HepG2 (cell line): ENCODE results near the gene GLUD1. TPM values are rescaled to one million over a fixed set of nuclear protein-coding genes. Genes with fewer than 3 reads are reported as not detected.
"Not testable (repeated sequence)": the region's sequence is repeated elsewhere in the genome, so short reads cannot be mapped to it uniquely, and the experiment has no call there.

Source experiments
- ATAC-seq: fragments of 200-7000 bp; cut with Tn5 transposase; 3 replicates; pipeline ENCODE4 v1.9.1; 2020; ENCODE audit warnings: mild to moderate bottlenecking, moderate library complexity
- BruUV-seq: library from RNA; stranded (reverse); fragments of 400-500 nt; replicated peaks from 2 replicates; lab custom pipeline; 2021; lab: Mats Ljungman, UMichigan
- CTCF ChIA-PET: fragments of 300-600 bp; formaldehyde crosslinking; extraction: SDS; loops from one replicate; lab custom pipeline; 2021; ENCODE audit warnings: low total read pairs, inconsistent platforms, low intra/inter-chr PET ratio; lab: Yijun Ruan, JAX
- POLR2A ChIA-PET: fragments of 350-600 bp; sonication (Branson Sonifier 250); formaldehyde crosslinking; loops from one replicate; lab custom pipeline; 2020; ENCODE audit warnings: antibody characterized with exemption, inconsistent platforms; lab: Yijun Ruan, JAX
- DNase-seq: peaks from one replicate; pipeline ENCODE4 v3.0.0-alpha.2; 2015; ENCODE audit warnings: low spot score
- FAIRE-seq: peaks from 3 replicates; lab custom pipeline; 2011; peaks lifted over from hg19 to GRCh38; lab: Jason Lieb, UNC
- H2AFZ ChIP-seq: one replicate; pipeline ENCODE4 v1.6.1; 2011; ENCODE audit warnings: low read length, inconsistent platforms
- H3K27ac ChIP-seq: fragments of 300-600 bp; 3 replicates; pipeline ENCODE4 v1.8.0; 2011; ENCODE audit warnings: mixed run types, mild to moderate bottlenecking, mixed read lengths, low read length, inconsistent platforms; ENCODE audit not compliant: insufficient read depth; ENCODE audit errors: extremely low read length
- H3K27me3 ChIP-seq, 2 experiments: fragments of 200-600 bp in 1 of 2; 2 replicates in 1 of 2; 3 replicates in 1 of 2; pipeline versions ENCODE4 v1.6.0 to v1.8.0; 2011; ENCODE audit warnings: low read length in 2 of 2, mild to moderate bottlenecking in 2 of 2, moderate library complexity in 2 of 2, inconsistent platforms in 1 of 2; ENCODE audit not compliant: insufficient read depth in 2 of 2, control insufficient read depth in 1 of 2
- H3K36me3 ChIP-seq, 2 experiments: fragments of 200-600 bp in 1 of 2; replicated peaks in 1 of 2; 2 replicates in 1 of 2; 3 replicates in 1 of 2; pipeline versions ENCODE4 v1.5.1 to v1.8.0; 2011; ENCODE audit warnings: low read length in 2 of 2, inconsistent platforms in 1 of 2; ENCODE audit not compliant: insufficient read depth in 2 of 2, control insufficient read depth in 1 of 2
- H3K4me1 ChIP-seq: 2 replicates; pipeline ENCODE4 v1.5.1; 2012; ENCODE audit warnings: low read length, inconsistent platforms; ENCODE audit not compliant: insufficient read depth
- H3K4me2 ChIP-seq: 2 replicates; pipeline ENCODE4 v1.6.0; 2011; ENCODE audit warnings: low read depth, low read length, inconsistent platforms
- H3K4me3 ChIP-seq, 3 experiments: fragments of 200-600 bp in 1 of 3; sonication (generic), shearing (Covaris generic) in 1 of 3; replicated peaks in 1 of 3; 2 replicates each; pipeline ENCODE4 v1.5.1; 2011 to 2016; ENCODE audit warnings: low read length in 3 of 3, inconsistent platforms in 2 of 3, low read depth in 2 of 3, mild to moderate bottlenecking in 2 of 3, control low read depth in 1 of 3, mixed read lengths in 1 of 3; ENCODE audit not compliant: insufficient read depth in 1 of 3
- H3K79me2 ChIP-seq: one replicate; pipeline ENCODE4 v1.6.1; 2011; ENCODE audit warnings: low read length, inconsistent platforms; ENCODE audit not compliant: insufficient read depth
- H3K9ac ChIP-seq: 2 replicates; pipeline ENCODE4 v1.6.0; 2011; ENCODE audit warnings: mild to moderate bottlenecking, low read depth, low read length, inconsistent platforms; ENCODE audit not compliant: insufficient read depth
- H3K9me3 ChIP-seq: 2 replicates; pipeline ENCODE4 v1.5.1; 2012; ENCODE audit warnings: mild to moderate bottlenecking, low read length
- H4K20me1 ChIP-seq: 2 replicates; pipeline ENCODE4 v1.6.0; 2011; ENCODE audit warnings: inconsistent platforms, mild to moderate bottlenecking, low read length, moderate library complexity; ENCODE audit not compliant: insufficient read depth
- MXD4 ChIP-seq: IDR thresholded peaks from 2 replicates; pipeline ENCODE4 v1.6.1; 2016; ENCODE audit warnings: mild to moderate bottlenecking, missing biosample characterization, missing genetic modification reagents
- RBFOX2 ChIP-seq: fragments of 200-400 bp; formaldehyde crosslinking; IDR thresholded peaks from 2 replicates; pipeline ENCODE4 v1.6.1; 2017; ENCODE audit warnings: low read depth, mild to moderate bottlenecking, low read length
- WGBS: methylation state at CpG from one replicate; pipeline ENCODE4 v1.1.6; 2017; ENCODE audit warnings: low lambda C conversion rate; 5-methylcytosine and 5-hydroxymethylcytosine counted together
- in situ Hi-C: cut with HindIII; loops from 2 replicates; pipeline ENCODE4 v1.10.0; 2017; ENCODE audit warnings: low pct_unique_long_range_greater_than_20kb; ENCODE audit not compliant: extremely low pct_ligation_motif_present
- intact Hi-C: fragments of 100-400 bp; cut with micrococcal nuclease; formaldehyde crosslinking; loops from one replicate; pipeline ENCODE4 v1.10.0; 2022; ENCODE audit not compliant: unreplicated experiment
- polyA plus RNA-seq, 8 experiments: library from polyadenylated mRNA; depleted of rRNA in 3 of 8; stranded (reverse) in 7 of 8; unstranded in 1 of 8; fragments of >200 nt; fragmentation: Illumina TruSeq in 4 of 8; extraction: Trizol in 4 of 8; gene quantifications; 2 replicates each; pipeline versions ENCODE4 v1.2.1 to v1.2.3, GENCODE V29; 2011 to 2016; ENCODE audit warnings: low read depth in 4 of 8, missing spikeins in 1 of 8, mixed read lengths in 1 of 8; ENCODE audit not compliant: insufficient read depth in 1 of 8
- total RNA-seq, 5 experiments: library from RNA; depleted of rRNA; stranded (reverse); fragments of >200 nt; fragmentation: Illumina TruSeq; extraction: Trizol; gene quantifications; 2 replicates each; pipeline ENCODE4 v1.2.3, GENCODE V29; 2016; ENCODE audit warnings: low read depth in 1 of 5

The GLUD1 gene
- total and polyA plus RNA-seq, 2 of the 13 experiments (the other 11 are each of a cell fraction or from before 2014, with no cell fraction given) = 301 to 798 TPM

DNA sequence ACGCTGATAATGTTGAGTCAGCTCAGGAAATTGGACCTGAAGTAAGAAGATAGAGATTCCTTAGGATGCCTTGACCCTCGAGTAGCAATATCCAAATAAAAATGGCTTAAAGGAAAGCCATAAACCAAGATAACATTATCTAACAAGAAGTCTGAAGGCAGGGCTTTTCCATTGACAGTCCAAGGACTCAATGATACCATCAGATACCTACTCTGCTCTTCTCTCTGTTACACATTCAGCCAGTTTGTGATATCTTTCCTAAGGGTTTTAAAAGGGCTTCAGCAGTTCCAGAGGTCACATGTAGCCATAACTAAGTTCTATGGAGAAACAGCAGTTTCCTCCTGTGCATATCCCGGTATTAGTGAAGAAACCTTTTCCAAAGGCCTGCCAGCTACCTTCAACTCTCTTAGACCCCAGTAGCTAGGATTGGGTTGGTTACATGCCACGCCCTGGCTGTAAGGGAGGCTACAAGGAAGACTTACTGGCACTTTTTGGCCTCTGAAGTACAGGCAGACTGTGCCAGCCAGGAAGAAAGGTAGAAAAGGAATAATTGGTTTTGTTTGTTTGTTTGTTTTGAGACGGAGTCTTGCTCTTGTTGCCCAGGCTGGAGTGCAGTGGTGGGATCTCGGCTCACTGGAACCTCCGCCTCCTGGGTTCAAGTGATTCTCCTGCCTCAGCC is 10.9 kb upstream of the GLUD1 start:
- no peak for FAIRE-seq
- Histone ChIP-seq H3K79me2 (peaks cover 73% of the 10 kb centered on the region), H3K9ac (no peak overlapping the region), H3K27ac (no peak overlapping the region), H3K4me1 (peaks cover 11% of the 10 kb centered on the region; the same call in 1 of the 2 replicates), H4K20me1 (no peaks in the 10 kb centered on the region), H3K9me3 (no peaks in the 10 kb centered on the region), H2AFZ (no peak overlapping the region), H3K4me2 (no peak overlapping the region), H3K27me3 (no peaks in the 10 kb centered on the region), H3K4me3 (no peak overlapping the region), H3K36me3 (peaks cover 13 to 60% of the 10 kb centered on the region in 2 experiments)
- intact Hi-C loops = no loop called here
- BruUV-seq = no TSS peak
- WGBS = 97% methylated on average over 7 of the region's 7 CpGs
- ATAC-seq = no peak
- POLR2A ChIA-PET = no interaction called here
- CTCF ChIA-PET = no interaction called here
- in situ Hi-C loops = no loop called here
- no peak for DNase-seq
- TF ChIP-seq RBFOX2 = peak; percentile 28; the same call in 1 of the 2 replicates
- TF ChIP-seq MXD4 (CRISPR knock-in tag) = no peak

DNA sequence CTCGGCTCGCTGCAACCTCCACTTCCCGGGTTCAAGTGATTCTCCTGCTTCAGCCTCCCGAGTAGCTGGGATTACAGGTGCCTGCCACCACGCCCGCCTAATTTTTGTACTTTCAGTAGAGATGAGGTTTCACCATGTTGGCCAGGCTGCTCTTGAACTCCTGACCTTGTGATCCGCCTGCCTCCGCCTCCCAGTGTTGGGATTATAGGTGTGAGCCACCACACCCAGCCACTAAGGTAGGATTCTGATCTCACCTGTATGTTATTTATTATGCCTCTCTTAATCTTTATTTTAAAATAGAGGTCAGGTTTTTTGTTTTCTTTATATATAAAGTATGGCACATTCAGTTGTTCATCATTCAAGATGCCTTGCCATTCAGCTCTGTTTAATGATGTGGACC is 10.1 kb upstream of the GLUD1 start:
- CTCF ChIA-PET, BruUV-seq, H3K4me3 ChIP-seq, ATAC-seq, intact Hi-C loops, H3K9ac ChIP-seq, H3K27ac ChIP-seq, H2AFZ ChIP-seq, FAIRE-seq, DNase-seq, H4K20me1 ChIP-seq, H3K9me3 ChIP-seq, in situ Hi-C loops, H3K4me2 ChIP-seq, POLR2A ChIA-PET, H3K27me3 ChIP-seq: not testable (repeated sequence)
- WGBS = 88% methylated on average over 8 of the region's 8 CpGs
- peaks cover 74% of the 10 kb centered on the region for H3K79me2 ChIP-seq
- H3K36me3 ChIP-seq = peaks cover 13 to 65% of the 10 kb centered on the region in 2 experiments
- peaks cover 20% of the 10 kb centered on the region for H3K4me1 ChIP-seq
